ENCODE data around the gene ANO6.
"Not testable (repeated sequence)": the region's sequence is repeated elsewhere in the genome, so short reads cannot be mapped to it uniquely, and the experiment has no call there.

ANO6 gene

GRCh38 chr12:45314770-45315169, 98.9 kb downstream of the ANO6 start:
- DNase-seq = no peak

GRCh38 chr12:45315462-45315861, 99.6 kb downstream of the ANO6 start:
- DNase-seq = no peak

- DNase-seq = not testable (repeated sequence)
Observed at GRCh38 chr12:45317261-45317660, 101.4 kb downstream of the ANO6 start.

GRCh38 chr12:45322810-45323209, 106.9 kb downstream of the ANO6 start:
- DNase-seq = no peak

- no peak for DNase-seq
Observed at GRCh38 chr12:45324391-45324790, 108.5 kb downstream of the ANO6 start.

- DNase-seq = no peak
Observed at GRCh38 chr12:45326358-45326975, 110.6 kb downstream of the ANO6 start.

- no peak for DNase-seq
Observed at GRCh38 chr12:45327823-45328383, 112.0 kb downstream of the ANO6 start.

- DNase-seq = no peak
Observed at GRCh38 chr12:45329238-45329637, 113.3 kb downstream of the ANO6 start.

GRCh38 chr12:45329702-45330101, 113.8 kb downstream of the ANO6 start:
- DNase-seq = no peak

GRCh38 chr12:45331552-45331951, 115.7 kb downstream of the ANO6 start:
- DNase-seq = no peak

- no peak for DNase-seq
Observed at GRCh38 chr12:45334396-45334795, 118.5 kb downstream of the ANO6 start.

GRCh38 chr12:45336331-45336730, 120.4 kb downstream of the ANO6 start:
- no peak for DNase-seq

- no peak for DNase-seq
Observed at GRCh38 chr12:45336762-45337596, 121.1 kb downstream of the ANO6 start.

- no peak for DNase-seq
Observed at GRCh38 chr12:45337835-45338234, 121.9 kb downstream of the ANO6 start.

GRCh38 chr12:45338272-45338671, 122.4 kb downstream of the ANO6 start:
- no peak for DNase-seq

GRCh38 chr12:45339035-45339434, 123.1 kb downstream of the ANO6 start:
- no peak for DNase-seq

GRCh38 chr12:45342171-45342570, 126.3 kb downstream of the ANO6 start:
- DNase-seq = no peak

- no peak for DNase-seq
Observed at GRCh38 chr12:45342848-45343247, 127.0 kb downstream of the ANO6 start.

GRCh38 chr12:45343269-45344051, 127.6 kb downstream of the ANO6 start:
- no peak for DNase-seq

GRCh38 chr12:45348311-45348710, 132.4 kb downstream of the ANO6 start:
- no peak for DNase-seq

GRCh38 chr12:45348986-45349385, 133.1 kb downstream of the ANO6 start:
- no peak for DNase-seq

- DNase-seq = no peak
Observed at GRCh38 chr12:45349916-45350315, 134.0 kb downstream of the ANO6 start.

GRCh38 chr12:45350861-45351260, 135.0 kb downstream of the ANO6 start:
- DNase-seq = no peak

All from CD4-positive, alpha-beta T cell treated with Interferon alpha-2 for 1 hour (primary cell).